Measurements from ENCODE around the gene CDCA4.

The CDCA4 gene

DNA sequence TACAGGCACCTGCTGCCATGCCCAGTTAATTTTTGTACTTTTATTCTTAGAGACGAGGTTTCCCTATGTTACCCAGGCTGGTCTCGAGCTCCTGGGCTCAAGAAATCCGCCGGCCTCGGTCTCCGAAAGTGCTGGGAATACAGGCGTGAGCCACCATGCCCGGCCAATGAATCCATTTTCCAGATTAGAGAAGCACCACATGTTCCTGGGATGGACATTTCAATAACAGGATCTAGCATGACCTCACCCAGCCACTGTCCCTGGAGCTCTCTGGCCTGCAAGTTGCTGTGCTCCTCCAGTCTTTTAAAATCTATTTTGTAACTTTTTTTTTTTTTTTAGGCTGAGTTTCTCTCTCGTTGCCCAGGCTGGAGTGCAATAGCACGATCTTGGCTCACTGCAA, 42.2 kb upstream of the CDCA4 start:
- Histone ChIP-seq H4K20me1 (ENCODE audit: insufficient read depth, low read length) (peaks cover 46% of the 10 kb centered on the region), H3K27ac (ENCODE audit: low read length) (peak overlapping the region; percentile 91), H3K9ac (ENCODE audit: low read length) (peak overlapping the region; percentile 73), H3K4me1 (ENCODE audit: low read length) (peaks cover 64% of the 10 kb centered on the region), H2AFZ (ENCODE audit: low read depth, low read length) (no peak overlapping the region), H3K4me2 (ENCODE audit: low read length) (peak overlapping the region; percentile 91), H3K36me3 (replicated peaks; ENCODE audit: low read depth, low read length) (peaks cover 35% of the 10 kb centered on the region), H3K9me3 (ENCODE audit: insufficient read depth, low read length) (no peaks in the 10 kb centered on the region), H3K27me3 (ENCODE audit: low read depth, low read length) (no peaks in the 10 kb centered on the region), H3K79me2 (ENCODE audit: low read length) (peaks cover 99% of the 10 kb centered on the region), H3K4me3 (ENCODE audit: low read length) (peak overlapping the region; percentile 89)
- TF ChIP-seq, protein P1, sequence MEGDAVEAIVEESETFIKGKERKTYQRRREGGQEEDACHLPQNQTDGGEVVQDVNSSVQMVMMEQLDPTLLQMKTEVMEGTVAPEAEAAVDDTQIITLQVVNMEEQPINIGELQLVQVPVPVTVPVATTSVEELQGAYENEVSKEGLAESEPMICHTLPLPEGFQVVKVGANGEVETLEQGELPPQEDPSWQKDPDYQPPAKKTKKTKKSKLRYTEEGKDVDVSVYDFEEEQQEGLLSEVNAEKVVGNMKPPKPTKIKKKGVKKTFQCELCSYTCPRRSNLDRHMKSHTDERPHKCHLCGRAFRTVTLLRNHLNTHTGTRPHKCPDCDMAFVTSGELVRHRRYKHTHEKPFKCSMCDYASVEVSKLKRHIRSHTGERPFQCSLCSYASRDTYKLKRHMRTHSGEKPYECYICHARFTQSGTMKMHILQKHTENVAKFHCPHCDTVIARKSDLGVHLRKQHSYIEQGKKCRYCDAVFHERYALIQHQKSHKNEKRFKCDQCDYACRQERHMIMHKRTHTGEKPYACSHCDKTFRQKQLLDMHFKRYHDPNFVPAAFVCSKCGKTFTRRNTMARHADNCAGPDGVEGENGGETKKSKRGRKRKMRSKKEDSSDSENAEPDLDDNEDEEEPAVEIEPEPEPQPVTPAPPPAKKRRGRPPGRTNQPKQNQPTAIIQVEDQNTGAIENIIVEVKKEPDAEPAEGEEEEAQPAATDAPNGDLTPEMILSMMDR (IDR thresholded peaks at IDR 0.05; ENCODE audit: low read depth, low read length), result no peak

DNA sequence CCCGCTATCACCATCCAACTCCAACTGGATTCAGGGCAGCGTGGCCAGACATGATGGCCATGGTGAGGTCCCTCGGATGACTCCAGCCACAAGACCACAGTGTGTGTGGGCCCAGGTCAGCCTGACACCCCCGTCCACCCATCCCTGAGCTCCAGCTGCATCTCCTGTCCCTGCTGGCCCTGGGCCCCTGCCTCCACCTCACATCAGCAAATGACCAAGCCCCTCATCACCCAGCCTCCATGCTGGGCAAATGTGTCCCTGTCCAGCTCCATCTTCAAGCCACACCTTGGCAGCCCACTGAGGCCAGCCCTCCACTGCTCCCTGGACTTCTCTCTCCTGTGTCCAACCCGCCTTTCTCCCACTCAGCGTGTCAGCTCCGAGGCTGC, 41.2 kb upstream of the CDCA4 start:
- Histone ChIP-seq H2AFZ (ENCODE audit: low read depth, low read length) (no peak overlapping the region), H3K9ac (ENCODE audit: low read length) (peak overlapping the region; percentile 73; the same call in 1 of the 2 replicates), H3K79me2 (ENCODE audit: low read length) (peaks cover 99% of the 10 kb centered on the region), H3K9me3 (ENCODE audit: insufficient read depth, low read length) (no peaks in the 10 kb centered on the region), H3K36me3 (replicated peaks; ENCODE audit: low read depth, low read length) (peaks cover 41% of the 10 kb centered on the region), H3K4me3 (ENCODE audit: low read length) (peak overlapping the region; percentile 89), H3K4me2 (ENCODE audit: low read length) (peak overlapping the region; percentile 91), H3K4me1 (ENCODE audit: low read length) (peaks cover 53% of the 10 kb centered on the region), H3K27me3 (ENCODE audit: low read depth, low read length) (no peaks in the 10 kb centered on the region), H3K27ac (ENCODE audit: low read length) (peak overlapping the region; percentile 91), H4K20me1 (ENCODE audit: insufficient read depth, low read length) (peaks cover 53% of the 10 kb centered on the region)
- TF ChIP-seq, protein P1 (IDR thresholded peaks at IDR 0.05; ENCODE audit: low read depth, low read length), result no peak
- no peak for TF ChIP-seq EZH2phosphoT487 (IDR thresholded peaks at IDR 0.05; ENCODE audit: low read depth)

DNA sequence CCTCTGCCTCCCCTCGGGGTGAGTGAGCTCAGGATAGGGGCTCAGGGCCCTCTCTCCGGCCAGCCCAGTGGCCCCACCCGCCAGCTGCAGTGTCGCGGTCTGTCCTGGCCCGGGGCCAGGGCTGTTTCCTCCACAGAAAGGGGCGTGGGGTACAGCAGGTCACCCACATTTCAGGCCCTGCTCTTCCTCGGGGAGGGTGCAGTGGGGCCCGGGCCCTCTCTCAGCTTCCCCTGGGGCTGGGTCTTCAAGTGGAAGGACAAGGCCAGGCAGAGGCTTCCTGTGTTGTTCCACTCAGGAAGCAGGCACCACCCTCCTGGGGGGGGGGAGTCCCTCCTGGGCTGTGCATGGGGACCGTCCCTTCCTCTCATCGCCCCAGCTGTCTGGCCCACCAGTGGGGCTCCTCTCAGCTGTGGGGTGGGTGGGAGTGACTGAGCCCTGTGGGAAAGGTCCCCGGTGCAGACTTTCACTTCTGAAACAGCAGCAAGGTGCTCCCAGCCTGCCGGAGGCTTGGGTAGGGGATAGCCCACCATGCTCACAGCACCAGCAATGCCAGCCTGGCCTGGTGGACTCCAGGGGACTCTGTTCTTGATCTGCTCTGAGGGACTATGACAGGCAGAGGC, 40.7 kb upstream of the CDCA4 start:
- Histone ChIP-seq H4K20me1 (ENCODE audit: insufficient read depth, low read length) (peaks cover 58% of the 10 kb centered on the region), H3K4me2 (ENCODE audit: low read length) (peak overlapping the region; percentile 91), H3K4me3 (ENCODE audit: low read length) (peak overlapping the region; percentile 89), H3K27ac (ENCODE audit: low read length) (peak overlapping the region; percentile 91), H3K9ac (ENCODE audit: low read length) (peak overlapping the region; percentile 73), H3K36me3 (replicated peaks; ENCODE audit: low read depth, low read length) (peaks cover 46% of the 10 kb centered on the region), H3K9me3 (ENCODE audit: insufficient read depth, low read length) (no peaks in the 10 kb centered on the region), H2AFZ (ENCODE audit: low read depth, low read length) (no peak overlapping the region), H3K4me1 (ENCODE audit: low read length) (peaks cover 48% of the 10 kb centered on the region), H3K27me3 (ENCODE audit: low read depth, low read length) (no peaks in the 10 kb centered on the region), H3K79me2 (ENCODE audit: low read length) (peaks cover 99% of the 10 kb centered on the region)
- TF ChIP-seq, protein P1 (IDR thresholded peaks at IDR 0.05; ENCODE audit: low read depth, low read length), result no peak
- TF ChIP-seq EZH2phosphoT487 (IDR thresholded peaks at IDR 0.05; ENCODE audit: low read depth), result no peak

DNA sequence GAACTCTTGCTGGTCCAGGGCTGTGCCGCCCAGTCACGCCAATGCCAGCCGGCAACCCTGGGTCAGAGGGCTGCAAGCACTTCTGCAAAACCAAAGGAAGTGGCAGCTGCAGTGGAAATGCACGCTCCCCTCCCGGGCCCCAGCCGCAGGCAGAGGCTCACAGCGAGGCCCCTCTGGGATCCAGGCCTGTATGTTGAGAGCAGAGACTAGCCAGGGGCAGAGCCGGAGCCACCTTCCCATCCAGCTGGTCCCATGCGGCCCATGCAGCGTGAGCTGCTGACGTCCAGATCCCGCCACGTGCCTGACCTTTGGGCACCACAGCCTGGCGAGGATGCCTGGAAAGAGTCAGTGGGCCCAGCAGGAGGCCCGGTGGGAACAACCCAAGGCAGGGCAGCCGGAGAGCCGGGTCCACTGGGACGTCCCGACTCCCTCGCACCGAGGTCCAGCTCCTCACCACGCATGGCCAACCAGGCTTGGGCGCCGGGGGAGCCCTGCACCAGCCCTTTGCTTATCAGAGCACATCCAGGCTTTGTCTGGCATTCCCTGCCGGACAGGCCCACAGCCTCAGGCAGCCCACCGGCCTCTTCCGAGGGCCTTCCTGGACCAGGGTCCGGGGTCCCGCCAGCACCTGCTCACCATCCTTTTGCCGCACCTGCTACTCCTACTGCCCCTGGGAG, 40.0 kb upstream of the CDCA4 start:
- Histone ChIP-seq H2AFZ (ENCODE audit: low read depth, low read length) (no peak overlapping the region), H3K4me3 (ENCODE audit: low read length) (peak overlapping the region; percentile 89), H3K27ac (ENCODE audit: low read length) (peak overlapping the region; percentile 91), H3K9ac (ENCODE audit: low read length) (peak overlapping the region; percentile 73), H3K4me1 (ENCODE audit: low read length) (peaks cover 42% of the 10 kb centered on the region), H4K20me1 (ENCODE audit: insufficient read depth, low read length) (peaks cover 60% of the 10 kb centered on the region), H3K79me2 (ENCODE audit: low read length) (peaks cover 99% of the 10 kb centered on the region), H3K27me3 (ENCODE audit: low read depth, low read length) (no peaks in the 10 kb centered on the region), H3K4me2 (ENCODE audit: low read length) (peak overlapping the region; percentile 91), H3K36me3 (replicated peaks; ENCODE audit: low read depth, low read length) (peaks cover 49% of the 10 kb centered on the region), H3K9me3 (ENCODE audit: insufficient read depth, low read length) (no peaks in the 10 kb centered on the region)
- TF ChIP-seq, protein P1 (IDR thresholded peaks at IDR 0.05; ENCODE audit: low read depth, low read length), result no peak
- TF ChIP-seq EZH2phosphoT487 (IDR thresholded peaks at IDR 0.05; ENCODE audit: low read depth), result no peak

Data from OCI-LY3 (cell line).